Type B pancreatic cell (in vitro differentiated cells): ENCODE measurements around the gene PSMC5. TPM values are rescaled to one million over a fixed set of nuclear protein-coding genes. Genes with fewer than 3 reads are reported as not detected.
"Not testable (repeated sequence)": the region's sequence is repeated elsewhere in the genome, so short reads cannot be mapped to it uniquely, and the experiment has no call there.

ENCODE experiments used
- DNase-seq: peaks from one replicate; pipeline ENCODE4 v3.0.0; 2021; ENCODE audit warnings: mixed read lengths; ENCODE audit not compliant: unreplicated experiment; ENCODE audit errors: extremely low spot score
- H3K27ac Mint-ChIP-seq: 2 replicates; pipeline ENCODE4 v1.8.0; 2021; ENCODE audit warnings: mild to moderate bottlenecking, mixed read lengths
- H3K27me3 Mint-ChIP-seq: 2 replicates; pipeline ENCODE4 v1.8.0; 2021; ENCODE audit warnings: mixed read lengths
- H3K36me3 Mint-ChIP-seq: 2 replicates; pipeline ENCODE4 v1.8.0; 2021; ENCODE audit warnings: mixed read lengths
- H3K4me1 Mint-ChIP-seq: one replicate; pipeline ENCODE4 v1.8.0; 2021; ENCODE audit warnings: mixed read lengths; ENCODE audit not compliant: unreplicated experiment
- H3K4me3 Mint-ChIP-seq: 2 replicates; pipeline ENCODE4 v1.8.0; 2021; ENCODE audit warnings: mild to moderate bottlenecking, mixed read lengths
- H3K9me3 Mint-ChIP-seq: 2 replicates; pipeline ENCODE4 v1.8.0; 2021; ENCODE audit warnings: mixed read lengths
- CTCF ChIP-seq: fragments of 200-600 bp; sonication (generic); conservative IDR thresholded peaks from 2 replicates; pipeline ENCODE4 v1.5.0; 2021; ENCODE audit warnings: antibody characterized with exemption, mild to moderate bottlenecking
- total RNA-seq: library from RNA; stranded (reverse); gene quantifications from 2 replicates; pipeline ENCODE4 v1.2.1, GENCODE V29; 2021; ENCODE audit warnings: low replicate concordance

PSMC5 gene
- total RNA-seq, 1 donor from 2014 or later, result 112 TPM

GRCh38 chr17:63786117-63786516, 41.1 kb upstream of the PSMC5 start:
- no peak overlapping the region for H3K27ac Mint-ChIP-seq
- peaks cover 6% of the 10 kb centered on the region for H3K36me3 Mint-ChIP-seq
- no peaks in the 10 kb centered on the region for H3K4me1 Mint-ChIP-seq
- H3K9me3 Mint-ChIP-seq, result no peaks in the 10 kb centered on the region
- H3K4me3 Mint-ChIP-seq, result no peak overlapping the region
- DNase-seq, result no peak
- no peaks in the 10 kb centered on the region for H3K27me3 Mint-ChIP-seq
- TF ChIP-seq CTCF, result no peak

- Mint-ChIP-seq H3K27ac (no peak overlapping the region), H3K4me3 (no peak overlapping the region), H3K36me3 (peaks cover 8% of the 10 kb centered on the region), H3K4me1 (no peaks in the 10 kb centered on the region), H3K9me3 (no peaks in the 10 kb centered on the region), H3K27me3 (no peaks in the 10 kb centered on the region)
- TF ChIP-seq CTCF, result no peak
- no peak for DNase-seq
These were observed 40.1 kb upstream of the PSMC5 start for GRCh38 chr17:63786971-63787711.

GRCh38 chr17:63790057-63790456, 37.2 kb upstream of the PSMC5 start:
- Mint-ChIP-seq H3K4me1 (no peaks in the 10 kb centered on the region), H3K27ac (no peak overlapping the region), H3K36me3 (peaks cover 23% of the 10 kb centered on the region), H3K4me3 (no peak overlapping the region), H3K27me3 (no peaks in the 10 kb centered on the region), H3K9me3 (no peaks in the 10 kb centered on the region)
- TF ChIP-seq CTCF, result no peak
- DNase-seq, result no peak

GRCh38 chr17:63792055-63792729, 35.0 kb upstream of the PSMC5 start:
- Mint-ChIP-seq H3K4me3 (no peak overlapping the region), H3K9me3 (no peaks in the 10 kb centered on the region), H3K27me3 (no peaks in the 10 kb centered on the region), H3K27ac (no peak overlapping the region), H3K4me1 (no peaks in the 10 kb centered on the region), H3K36me3 (peaks cover 26% of the 10 kb centered on the region)
- TF ChIP-seq CTCF, result no peak
- DNase-seq, result no peak

- not testable (repeated sequence) for DNase-seq, H3K4me3 Mint-ChIP-seq, H3K9me3 Mint-ChIP-seq, H3K27me3 Mint-ChIP-seq, H3K4me1 Mint-ChIP-seq, H3K27ac Mint-ChIP-seq
- peaks cover 39% of the 10 kb centered on the region for H3K36me3 Mint-ChIP-seq
These were observed 30.9 kb upstream of the PSMC5 start for GRCh38 chr17:63796375-63796774.

GRCh38 chr17:63798572-63799106, 28.6 kb upstream of the PSMC5 start:
- no peak overlapping the region for H3K27ac Mint-ChIP-seq
- H3K9me3 Mint-ChIP-seq, result no peaks in the 10 kb centered on the region
- peaks cover 32% of the 10 kb centered on the region for H3K36me3 Mint-ChIP-seq
- no peaks in the 10 kb centered on the region for H3K4me1 Mint-ChIP-seq
- DNase-seq, result no peak
- no peak overlapping the region for H3K4me3 Mint-ChIP-seq
- no peak for TF ChIP-seq CTCF
- no peaks in the 10 kb centered on the region for H3K27me3 Mint-ChIP-seq
